Fibroblast of pulmonary artery (primary cell): Measurements from ENCODE around the gene SLC29A1.
"Not testable (repeated sequence)": the region's sequence is repeated elsewhere in the genome, so short reads cannot be mapped to it uniquely, and the experiment has no call there.

Experiments
- DNase-seq: peaks from one replicate; pipeline ENCODE4 v3.0.0-alpha.2; 2010; ENCODE audit warnings: low read depth
- H3K4me3 ChIP-seq: replicated peaks from 2 replicates; pipeline ENCODE4 v1.5.1; 2011; ENCODE audit warnings: low read depth, mild to moderate bottlenecking, control low read depth, low read length, moderate library complexity
- TF ChIP-seq, protein P1 (sequence below): IDR thresholded peaks from 2 replicates; pipeline ENCODE4 v1.5.1; 2011; ENCODE audit warnings: mild to moderate bottlenecking, control low read depth, low read length, inconsistent platforms; ENCODE audit errors: missing control alignments

The SLC29A1 gene

DNA sequence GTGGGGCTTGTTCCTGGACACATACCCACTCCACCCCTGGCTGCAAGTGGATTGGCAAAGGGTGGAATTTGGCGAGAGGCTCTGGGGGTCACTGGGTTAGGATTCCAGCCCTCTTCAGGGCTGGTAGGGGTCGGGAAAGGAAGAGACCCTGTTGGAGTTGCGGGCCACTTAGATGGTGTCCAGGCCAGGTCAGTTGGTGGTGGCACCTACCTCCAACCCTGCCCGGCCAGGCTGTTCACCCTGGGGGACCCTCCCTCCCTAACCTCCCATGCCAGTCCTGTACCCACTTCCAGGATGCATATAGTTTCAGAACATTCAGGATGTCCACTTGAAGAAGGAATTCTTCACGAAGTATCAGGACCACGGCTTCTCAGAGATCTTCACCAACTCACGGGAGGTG, 43.7 kb upstream of the SLC29A1 start:
- no peak overlapping the region for H3K4me3 ChIP-seq
- DNase-seq = no peak
- TF ChIP-seq, protein P1, sequence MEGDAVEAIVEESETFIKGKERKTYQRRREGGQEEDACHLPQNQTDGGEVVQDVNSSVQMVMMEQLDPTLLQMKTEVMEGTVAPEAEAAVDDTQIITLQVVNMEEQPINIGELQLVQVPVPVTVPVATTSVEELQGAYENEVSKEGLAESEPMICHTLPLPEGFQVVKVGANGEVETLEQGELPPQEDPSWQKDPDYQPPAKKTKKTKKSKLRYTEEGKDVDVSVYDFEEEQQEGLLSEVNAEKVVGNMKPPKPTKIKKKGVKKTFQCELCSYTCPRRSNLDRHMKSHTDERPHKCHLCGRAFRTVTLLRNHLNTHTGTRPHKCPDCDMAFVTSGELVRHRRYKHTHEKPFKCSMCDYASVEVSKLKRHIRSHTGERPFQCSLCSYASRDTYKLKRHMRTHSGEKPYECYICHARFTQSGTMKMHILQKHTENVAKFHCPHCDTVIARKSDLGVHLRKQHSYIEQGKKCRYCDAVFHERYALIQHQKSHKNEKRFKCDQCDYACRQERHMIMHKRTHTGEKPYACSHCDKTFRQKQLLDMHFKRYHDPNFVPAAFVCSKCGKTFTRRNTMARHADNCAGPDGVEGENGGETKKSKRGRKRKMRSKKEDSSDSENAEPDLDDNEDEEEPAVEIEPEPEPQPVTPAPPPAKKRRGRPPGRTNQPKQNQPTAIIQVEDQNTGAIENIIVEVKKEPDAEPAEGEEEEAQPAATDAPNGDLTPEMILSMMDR = no peak

DNA sequence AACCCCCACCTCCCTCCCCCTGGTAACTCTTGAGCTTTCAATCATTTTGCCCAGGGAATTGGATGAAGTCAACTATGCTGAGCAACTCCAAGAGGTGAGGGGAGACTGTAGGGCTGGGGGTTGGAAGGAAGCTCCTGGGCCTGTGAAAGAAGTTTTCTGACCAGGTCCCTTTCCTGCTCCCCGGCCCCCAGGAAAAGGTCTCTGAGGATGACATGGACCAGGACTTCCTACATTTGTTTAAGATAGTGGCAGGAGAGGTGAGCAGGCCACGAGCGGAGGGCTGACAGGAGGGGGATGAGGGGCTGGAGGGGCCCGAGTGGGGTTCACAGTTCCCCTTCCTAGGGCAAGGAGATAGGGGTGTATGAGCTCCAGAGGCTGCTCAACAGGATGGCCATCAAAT, 43.0 kb upstream of the SLC29A1 start:
- DNase-seq = no peak
- TF ChIP-seq, protein P1 = no peak

DNA sequence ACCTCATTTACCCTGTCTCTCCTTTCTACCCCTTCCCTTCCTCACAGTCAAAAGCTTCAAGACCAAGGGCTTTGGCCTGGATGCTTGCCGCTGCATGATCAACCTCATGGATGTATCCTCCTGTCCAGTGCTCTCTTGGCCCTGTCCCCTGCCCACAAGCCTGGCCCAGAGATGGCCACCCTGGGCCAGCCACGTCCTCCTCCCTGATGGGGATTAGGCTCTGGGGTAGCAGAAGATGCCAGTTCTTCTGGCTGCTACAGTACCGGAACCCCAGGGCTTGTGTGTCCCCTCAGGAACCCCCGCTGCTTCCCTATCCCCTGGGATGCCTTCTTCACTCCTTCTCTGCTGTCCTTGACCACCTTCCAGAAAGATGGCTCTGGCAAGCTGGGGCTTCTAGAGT, 42.5 kb upstream of the SLC29A1 start:
- DNase-seq = no peak
- no peak overlapping the region for H3K4me3 ChIP-seq
- TF ChIP-seq, protein P1 = no peak

More for the DNA sequence above, 43.0 kb upstream of the SLC29A1 start:
- no peak overlapping the region for H3K4me3 ChIP-seq

DNA sequence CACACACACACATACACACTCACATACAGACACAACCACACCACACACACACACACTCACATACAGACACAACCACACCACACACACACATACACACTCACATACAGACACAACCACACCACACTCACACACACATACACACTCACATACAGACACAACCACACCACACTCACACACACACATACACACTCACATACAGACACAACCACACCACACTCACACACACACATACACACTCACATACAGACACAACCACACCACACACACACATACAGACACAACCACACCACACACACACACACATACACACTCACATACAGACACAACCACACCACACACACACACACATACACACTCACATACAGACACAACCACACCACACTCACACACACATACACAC, 41.6 kb upstream of the SLC29A1 start:
- H3K4me3 ChIP-seq, DNase-seq: not testable (repeated sequence)

DNA sequence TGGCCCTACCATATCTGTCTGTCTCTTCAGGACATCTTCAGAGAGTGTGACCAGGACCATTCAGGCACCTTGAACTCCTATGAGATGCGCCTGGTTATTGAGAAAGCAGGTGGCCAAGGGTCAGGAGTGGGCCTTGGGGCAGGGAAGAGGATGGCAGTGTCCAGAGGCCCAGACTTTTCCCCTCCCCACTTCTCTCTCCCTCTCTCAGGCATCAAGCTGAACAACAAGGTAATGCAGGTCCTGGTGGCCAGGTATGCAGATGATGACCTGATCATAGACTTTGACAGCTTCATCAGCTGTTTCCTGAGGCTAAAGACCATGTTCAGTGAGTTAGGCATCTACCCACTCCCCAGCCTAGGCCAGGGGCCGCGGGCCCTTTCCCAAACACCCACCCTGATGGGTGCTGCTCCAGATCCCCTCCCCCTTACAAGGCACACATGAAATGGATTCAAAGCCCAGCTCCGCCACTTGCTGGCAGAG, 40.4 kb upstream of the SLC29A1 start:
- no peak overlapping the region for H3K4me3 ChIP-seq
- no peak for DNase-seq
- TF ChIP-seq, protein P1 = no peak

DNA sequence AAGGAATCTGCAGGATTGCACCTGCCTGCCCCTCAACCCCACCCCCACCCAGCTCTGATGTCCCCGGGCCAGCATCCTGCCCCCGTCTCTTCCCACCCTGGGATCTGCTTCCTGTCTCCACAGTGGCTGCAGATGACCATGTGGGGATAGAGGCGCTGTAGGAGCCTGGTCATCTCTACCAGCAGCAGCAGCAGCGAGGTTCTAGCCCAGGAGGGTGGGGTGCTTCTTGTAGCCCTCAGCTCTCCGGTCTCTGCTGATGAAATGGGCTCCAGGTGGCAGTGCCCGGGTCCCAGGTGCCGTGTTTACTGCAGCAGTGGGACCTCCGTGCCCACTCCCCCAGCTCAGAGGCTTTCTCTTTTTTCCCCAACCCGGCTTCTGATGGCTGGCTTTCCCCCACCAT, 39.6 kb upstream of the SLC29A1 start:
- H3K4me3 ChIP-seq = no peak overlapping the region
- DNase-seq = no peak
- TF ChIP-seq, protein P1 = no peak

DNA sequence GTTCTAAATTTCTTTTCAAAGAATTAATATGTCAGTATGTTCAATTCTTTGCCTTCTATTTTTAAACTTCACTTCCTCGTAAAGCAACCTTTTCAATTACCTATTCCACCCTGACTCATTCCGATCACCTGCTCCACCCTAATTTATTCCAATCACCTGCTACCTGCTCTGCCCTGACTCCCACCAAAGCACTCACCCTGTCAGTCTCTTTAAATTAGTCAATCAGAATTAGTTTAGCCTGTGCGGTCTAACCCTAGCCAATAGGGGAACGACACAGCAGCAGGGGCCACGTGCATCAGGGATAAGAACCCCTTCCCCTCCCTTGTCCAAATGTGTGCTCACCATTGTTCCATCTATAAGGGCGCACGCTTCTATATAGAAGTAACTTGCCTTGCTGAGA, 38.0 kb upstream of the SLC29A1 start:
- DNase-seq, H3K4me3 ChIP-seq: not testable (repeated sequence)

DNA sequence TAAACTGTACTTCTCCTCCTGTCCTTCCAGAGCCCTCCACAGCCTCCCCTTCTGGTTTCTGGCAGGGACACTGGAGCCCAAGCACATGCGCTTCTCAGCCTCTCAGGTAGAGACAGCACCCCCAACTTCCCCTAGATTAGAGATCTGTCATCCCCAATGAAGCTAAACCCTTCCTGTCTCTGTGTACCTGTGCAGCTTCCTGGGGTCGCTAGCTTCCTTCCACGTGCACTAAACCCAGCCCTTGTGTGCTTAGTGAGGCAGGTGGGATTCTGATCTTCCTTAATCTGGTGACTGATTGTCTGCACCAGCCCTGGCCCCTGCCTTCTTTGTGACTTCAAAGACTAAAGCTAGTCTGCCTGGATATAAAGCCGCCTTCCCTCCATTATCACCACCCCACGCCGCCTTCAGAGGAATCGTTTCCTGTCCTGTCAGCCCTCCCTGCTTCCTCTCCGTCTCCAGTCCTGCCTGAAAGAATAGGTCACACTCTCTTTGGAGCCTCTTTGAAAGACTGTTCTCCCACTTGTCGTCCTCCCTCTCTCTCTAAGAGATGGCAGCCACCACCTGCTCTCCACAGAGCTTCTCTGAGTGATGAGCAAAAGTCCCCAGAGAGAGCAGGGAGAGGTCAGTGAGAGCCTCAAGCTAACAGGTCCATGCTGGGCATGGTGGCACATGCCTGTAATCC, 37.3 kb upstream of the SLC29A1 start:
- no peak overlapping the region for H3K4me3 ChIP-seq
- no peak for DNase-seq
- TF ChIP-seq, protein P1 = no peak
